ENCODE measurements around the gene PGP.

- TF ChIP-seq CTCF (IDR thresholded peaks at IDR 0.05; ENCODE audit: insufficient read depth, low read length, poor library complexity, severe bottlenecking) (no peak), EZH2phosphoT487 (conservative IDR thresholded peaks at IDR 0.05; ENCODE audit: low read length) (no peak)
Measured at GRCh38 chr16:2190659-2191445, 23.8 kb downstream of the PGP start.
